NCI-H146 (cell line): ENCODE results near the gene SOBP.

Experiments
- DNase-seq: peaks from one replicate; lab custom pipeline; 2025; lab: John Stamatoyannopoulos, UW

Gene SOBP

DNA sequence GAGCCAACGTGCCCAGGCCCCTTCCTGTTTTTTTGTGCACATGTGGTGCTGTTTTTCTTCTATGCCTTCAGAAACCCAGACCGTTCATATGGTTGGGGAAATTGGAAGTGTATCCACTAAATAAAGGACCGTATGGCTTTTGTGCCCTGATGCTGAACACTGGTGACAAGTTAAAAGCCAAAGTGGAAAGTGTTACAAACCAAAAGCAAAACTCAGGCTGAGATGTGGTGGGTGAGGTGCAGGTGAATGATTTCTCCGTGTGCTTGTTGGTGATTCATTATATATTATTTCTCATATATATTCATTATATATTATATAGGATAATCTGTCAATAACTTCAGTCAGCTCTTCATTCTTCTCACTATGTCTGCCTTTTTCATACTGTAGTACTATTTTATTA lies 148.6 kb downstream of the SOBP start:
- DNase-seq: no peak

DNA sequence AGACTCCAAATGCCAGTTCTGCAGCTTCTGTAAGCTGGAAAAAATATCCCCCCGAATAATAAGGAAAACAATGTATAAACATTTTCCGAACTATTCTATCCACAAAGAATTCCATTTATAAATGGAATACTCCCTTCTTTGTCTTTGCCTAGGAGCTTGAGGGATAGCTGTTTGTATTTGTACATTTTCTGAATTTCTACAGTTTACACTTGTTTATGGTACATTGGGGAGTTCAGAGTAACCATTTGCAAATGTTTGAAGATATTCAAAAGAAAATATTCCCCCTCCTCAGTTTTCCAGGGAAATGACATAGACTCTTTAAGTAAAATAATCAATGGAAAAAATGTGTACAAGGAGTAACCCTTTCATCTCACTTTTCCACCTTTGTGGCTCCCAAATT lies 149.6 kb downstream of the SOBP start:
- DNase-seq: no peak

DNA sequence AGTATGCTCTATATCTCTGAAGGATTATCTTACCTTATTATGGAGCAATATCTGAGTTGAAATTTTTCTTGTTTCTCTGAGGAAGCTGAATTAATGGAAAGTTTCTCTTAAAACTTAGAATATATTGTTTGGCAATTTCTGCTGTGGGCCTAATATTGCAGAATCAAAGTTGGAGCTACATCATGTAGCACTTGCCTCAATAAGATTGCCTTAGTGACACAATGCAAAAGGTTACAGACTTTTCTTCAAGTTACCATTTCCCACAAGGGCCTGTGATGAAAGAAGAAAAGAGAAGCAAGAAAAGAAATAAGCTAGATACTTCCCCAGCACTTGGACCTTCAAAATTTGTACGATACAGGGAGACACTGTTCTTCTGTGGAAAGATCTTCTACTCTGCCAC lies 151.2 kb downstream of the SOBP start:
- DNase-seq: no peak

DNA sequence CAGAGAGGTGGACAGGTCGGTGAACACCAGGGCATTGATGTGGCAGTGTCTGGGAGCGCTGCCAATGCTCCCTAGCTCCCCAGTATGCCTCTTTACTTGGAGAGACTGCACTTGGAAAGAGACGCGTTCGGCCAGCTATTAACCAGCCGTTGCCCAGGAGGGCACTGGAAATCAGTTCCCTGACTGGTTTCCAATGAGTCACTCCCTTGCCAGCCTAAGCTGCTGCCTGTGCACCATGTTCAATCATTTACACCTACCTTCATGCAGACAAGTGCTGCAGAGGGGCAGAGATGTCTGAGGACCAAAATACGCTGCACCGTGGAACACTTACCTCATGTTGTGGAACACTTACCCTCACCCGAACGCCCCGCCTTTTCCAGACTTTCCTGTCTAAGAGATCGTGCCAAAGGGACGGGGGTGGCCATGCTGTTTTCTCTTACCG lies 151.6 kb downstream of the SOBP start:
- no peak for DNase-seq

DNA sequence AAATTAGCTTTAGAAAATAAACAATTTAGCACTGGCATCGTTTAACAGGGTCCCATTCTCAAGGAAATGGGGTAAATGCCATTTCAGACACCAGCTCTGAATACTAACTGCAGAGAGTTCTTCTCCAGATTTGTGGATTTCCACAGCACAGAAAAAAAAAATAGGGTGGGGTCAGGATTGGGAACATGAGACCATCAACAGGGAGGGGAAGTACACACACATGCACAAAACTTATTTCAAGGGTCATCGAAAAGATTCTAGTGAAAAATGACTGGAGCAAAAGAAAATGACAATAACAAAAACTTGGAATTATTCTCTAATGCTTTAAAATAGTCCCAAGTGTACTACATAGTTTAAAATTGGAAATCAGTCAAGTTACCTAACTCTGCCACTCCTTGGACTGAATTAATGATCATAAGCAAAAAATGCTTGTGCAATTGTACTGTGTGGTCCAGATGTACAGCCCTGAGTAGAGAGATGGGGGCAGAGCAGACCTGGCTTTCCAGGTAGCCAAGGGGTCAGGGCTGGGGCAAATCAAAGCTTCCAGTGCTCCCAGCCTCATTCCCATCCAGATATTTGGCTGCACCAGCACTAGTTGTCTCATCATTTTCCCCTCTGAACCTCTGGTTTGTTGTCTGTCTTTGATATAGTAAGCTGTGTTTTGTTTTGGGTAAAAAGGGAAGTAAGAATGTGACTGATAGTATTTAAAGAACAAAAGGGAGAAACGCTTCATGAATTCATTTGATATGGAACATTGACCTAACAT lies 152.4 kb downstream of the SOBP start:
- DNase-seq: no peak

DNA sequence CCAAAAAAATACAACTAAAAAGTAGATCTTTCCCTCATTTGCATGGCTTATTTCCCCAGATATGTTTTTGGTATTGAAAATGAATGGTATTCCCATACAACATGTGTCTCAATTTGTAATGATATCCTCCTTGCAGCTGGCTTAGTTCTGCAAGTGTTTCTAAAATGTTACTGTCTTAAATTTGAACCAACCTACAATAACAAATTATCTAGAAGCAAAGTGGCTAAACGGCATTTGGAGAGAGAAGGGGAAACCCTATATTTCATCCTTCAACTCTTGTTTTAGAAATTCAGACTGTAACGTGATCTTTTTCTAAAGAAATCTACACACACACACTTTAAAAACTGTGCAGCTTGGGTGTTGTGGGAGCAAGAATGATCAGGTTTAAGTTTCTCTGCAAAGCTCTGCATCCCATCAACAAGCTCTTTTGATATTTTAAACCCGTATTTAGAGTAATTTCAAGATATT lies 153.0 kb downstream of the SOBP start:
- no peak for DNase-seq

DNA sequence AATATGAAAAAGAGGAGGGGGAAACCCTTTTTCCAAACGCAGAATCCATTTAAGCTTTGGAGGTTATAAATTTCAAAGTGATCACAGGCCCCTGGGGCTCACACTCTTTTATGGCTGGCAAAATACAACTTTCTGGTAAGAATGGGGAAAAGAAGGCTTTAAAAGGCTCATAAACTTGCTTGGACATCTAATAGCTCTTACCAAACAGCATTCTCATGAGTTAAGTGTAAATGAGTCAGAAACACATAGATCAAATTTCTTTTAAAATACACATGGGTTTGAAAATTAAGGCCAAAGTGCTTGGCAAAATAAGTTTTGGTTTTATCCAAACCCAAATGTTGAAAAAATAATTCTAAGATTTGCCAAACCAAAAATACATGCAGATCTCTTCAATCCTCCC lies 154.6 kb downstream of the SOBP start:
- DNase-seq: no peak

DNA sequence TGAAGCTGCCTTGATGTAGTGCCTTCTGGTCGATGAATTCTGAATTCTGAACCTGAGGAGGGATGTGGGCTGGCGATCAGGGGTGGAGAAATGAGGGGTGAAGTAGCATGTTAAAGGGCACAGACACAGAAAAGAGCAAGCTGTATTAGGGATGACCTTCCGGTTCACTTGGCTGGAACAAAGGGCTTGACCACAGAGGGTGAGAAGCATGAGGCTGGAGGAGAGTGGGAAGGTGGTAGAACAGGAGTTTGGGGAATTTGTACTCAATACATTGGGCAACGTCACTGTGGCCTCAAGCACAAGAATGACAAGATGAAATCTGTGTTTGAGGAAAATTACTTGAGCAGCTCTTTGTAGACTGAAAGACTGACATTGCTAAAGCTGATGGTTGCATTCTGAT lies 155.8 kb downstream of the SOBP start:
- DNase-seq: no peak

DNA sequence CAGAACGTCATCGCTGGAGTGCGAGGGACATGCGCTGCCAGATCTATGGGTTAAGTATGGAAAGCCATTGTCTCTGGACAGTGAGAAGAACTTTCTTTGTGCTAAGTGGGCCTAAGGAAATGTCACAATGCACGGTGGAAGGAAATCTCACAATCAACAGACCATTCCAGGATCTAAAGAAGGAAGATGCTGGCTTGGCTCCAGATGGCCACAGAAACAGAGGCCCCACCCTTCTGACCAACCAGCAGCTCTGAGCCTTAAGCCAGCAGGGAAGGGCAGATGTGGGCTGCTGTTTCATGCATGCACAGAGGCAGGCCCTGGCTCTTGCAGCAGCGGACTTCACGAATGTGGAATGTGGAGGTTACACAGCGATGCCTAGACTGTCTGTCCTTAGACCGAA lies 156.3 kb downstream of the SOBP start:
- DNase-seq: no peak

DNA sequence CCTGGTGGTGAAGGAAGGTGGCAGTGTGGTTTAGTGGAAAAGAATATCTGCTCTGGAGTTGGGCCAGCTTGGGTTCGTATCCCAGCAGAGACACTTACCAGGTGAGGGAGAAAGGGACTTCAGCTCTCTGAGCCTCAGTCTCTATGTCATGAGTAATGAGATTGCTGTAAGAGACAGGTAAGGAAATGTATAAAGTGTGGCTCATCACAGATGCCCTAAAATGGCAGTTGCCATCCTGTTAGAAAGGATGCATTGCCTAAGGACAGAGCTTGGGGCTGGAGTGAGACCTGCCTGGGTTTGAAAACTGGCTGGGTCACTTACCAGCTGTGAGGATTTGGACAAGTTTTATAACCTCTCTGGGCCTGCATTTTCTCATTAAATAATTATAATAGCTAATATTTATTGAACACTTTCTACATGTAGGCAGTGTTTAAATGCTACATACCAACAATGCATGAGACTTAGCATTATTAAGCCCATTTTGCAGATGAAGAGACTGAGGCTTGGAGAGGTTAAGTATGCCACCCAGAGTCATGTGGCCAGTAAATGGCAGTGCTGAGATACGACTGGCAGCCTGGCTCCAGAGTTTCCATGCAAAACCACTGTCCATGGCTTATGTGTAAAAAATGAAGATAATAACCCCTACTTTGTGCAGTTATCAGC lies 157.0 kb downstream of the SOBP start:
- no peak for DNase-seq

DNA sequence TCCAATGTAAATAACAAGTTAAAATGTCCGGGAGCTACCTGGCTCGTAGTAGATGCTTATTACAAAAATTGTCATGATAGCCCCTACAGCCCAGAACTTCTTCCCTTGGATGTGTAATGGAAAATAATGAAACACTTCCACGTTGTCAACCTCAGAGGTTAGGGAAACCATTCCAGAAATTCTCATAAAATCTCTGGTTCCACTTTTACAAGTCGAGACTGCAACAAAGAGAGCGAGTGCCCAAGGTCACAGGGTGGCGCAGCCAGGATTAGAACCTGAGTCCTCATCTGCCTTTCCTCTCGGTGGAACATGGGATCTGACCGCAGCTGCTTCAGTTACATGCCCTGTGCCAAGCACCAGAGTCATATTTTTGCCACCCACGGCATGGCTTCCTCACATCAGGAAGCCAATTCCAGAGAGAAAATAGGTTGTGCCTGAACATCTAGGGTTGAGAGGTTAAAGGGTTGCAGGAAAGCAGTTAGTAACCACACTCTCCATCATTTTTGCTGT lies 157.6 kb downstream of the SOBP start:
- DNase-seq: no peak

DNA sequence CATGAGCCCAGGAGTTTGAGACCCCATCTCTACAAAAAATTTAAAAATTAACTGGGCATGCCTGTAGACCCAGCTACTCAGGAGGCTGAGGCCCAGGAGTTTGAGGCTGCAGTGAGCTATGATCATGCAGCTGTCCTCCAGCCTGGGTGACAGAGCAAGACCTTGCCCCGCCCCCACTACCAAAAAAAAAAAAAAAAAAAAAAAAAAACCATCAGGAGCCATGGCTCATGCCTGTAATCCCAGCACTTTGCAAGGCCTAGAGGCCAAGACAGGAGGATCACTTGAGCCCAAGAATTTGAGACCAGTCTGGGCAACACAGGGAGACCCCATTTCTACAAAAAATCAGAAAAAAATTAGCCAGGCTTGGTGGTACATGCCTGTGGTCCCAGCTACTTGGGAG lies 159.1 kb downstream of the SOBP start:
- DNase-seq: no peak

DNA sequence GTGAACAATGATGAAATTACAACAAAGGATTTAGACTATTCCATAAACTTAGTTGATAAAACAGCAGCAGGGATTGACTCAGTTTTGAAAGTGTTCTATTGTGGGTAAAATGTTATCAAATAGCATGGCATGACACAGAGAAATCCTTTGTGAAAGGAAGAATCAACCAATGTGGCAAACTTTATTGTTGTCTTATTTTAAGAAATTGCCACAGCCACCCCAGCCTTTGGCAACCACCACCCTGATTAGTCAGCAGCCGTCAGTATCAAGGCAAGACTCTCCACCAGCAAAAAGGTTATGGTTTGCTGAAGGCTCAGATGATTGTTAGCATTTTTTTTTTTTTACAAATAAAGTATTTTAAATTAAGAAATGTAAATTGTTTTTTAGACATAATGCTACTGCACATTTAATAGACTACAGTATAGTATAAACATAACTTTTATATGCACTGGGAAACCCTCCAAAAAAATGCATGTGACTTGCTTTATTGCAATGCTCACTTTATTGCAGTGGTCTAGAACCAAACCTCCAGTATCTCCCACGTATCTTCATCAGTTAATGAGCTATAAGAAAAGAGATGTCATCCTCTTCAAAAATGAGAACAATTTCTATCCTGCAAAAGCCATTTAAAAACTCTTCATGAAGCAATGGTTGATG lies 162.7 kb downstream of the SOBP start:
- DNase-seq: no peak

DNA sequence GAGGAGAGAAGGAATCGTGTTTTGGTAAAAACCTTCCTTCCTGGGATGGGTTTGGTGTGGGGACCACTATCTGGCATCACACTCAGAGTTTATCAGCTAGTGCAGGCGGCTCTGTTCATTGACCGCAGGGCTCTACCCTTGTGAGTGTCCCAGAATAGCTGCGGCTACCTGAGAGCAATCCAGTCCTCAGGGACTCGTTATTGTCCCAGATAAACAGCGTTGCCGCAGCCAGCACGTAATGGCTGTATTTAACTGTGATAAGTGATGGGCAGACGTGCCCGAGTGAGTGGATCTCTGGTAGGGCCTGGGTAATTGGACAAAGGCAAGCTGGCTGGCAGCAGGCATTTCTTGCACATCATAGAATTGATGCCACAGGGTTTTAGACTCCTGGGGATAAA lies 163.3 kb downstream of the SOBP start:
- no peak for DNase-seq

DNA sequence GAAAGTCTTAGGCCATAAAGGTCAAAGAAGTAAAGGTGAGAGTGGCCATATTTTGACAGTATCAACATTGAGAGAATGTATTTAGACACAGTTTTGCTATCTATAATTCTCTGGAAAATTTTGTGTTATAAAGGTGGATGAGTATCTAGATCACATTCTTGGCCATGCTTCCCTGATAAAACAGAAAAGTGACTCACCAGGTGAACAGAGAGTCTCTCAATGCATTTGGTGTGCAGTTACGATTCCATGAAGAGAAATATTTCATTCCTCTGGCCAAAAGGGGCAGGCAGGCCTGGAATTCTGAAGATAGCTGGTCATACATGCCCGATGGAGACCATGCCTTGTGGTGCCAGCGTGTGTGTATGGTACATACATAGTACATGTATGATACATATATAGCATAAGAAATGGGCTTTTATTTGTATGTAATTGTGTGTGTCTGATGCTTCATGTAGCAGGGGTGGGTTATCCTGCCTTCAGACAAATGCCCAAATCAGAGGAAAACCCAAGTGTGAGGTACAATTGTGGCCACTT lies 164.0 kb downstream of the SOBP start:
- DNase-seq: no peak

DNA sequence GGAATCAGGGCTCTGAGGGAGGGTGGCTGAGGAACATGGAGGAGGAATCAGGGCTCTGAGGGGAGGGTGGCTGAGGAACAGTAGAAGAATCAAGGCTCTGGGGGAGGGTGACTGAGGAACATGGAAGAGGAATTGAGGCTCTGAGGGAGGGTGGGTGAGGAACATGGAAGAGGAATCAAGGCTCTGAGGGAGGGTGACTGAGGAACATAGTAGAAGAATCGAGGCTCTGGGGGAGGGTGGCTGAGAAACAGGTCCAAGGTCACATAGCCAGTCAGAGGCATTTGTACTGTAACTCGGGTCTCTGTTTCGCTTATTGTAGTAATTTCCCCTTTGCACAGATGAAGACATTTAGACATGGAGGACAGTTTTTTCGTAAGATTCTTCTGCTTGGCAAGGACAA lies 164.8 kb downstream of the SOBP start:
- no peak for DNase-seq

DNA sequence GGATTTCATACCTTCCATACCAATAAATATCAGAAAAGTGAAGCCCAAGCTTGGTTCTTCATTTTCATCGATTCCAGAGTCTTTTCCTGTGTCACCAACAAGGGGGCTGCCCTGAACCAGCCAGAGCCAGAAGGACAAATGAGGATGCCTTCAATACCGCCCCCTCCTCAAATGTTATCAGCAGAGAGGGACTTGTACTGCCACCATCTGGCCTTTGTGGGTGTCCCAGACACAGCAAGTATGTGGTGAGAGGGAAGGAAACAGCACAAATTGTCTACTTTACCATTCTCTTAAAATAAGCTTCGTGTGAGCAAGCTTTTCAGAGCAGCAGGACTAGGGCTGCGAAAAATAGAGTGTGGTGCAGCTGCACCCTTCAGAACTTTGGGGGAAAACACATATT lies 165.3 kb downstream of the SOBP start:
- peak; percentile 38 for DNase-seq

DNA sequence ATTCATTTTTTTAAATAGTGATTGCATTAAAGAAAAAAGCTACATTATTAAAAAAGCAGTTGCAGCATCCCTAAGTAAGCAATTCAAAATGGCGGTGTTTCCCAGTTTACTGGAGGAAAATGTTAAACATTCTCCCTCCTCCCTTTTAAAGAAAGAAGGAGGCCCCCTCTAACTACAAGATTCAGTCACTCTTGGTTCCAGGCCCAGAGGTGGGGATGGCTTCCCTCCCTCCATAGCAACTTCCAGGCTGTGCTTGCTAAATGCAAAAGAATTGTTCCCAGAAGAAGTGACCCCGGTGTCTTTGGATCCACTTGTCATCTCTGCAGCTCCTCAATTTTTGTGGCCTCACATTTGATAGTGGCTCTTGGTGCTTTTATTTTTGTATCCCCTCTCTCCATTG lies 165.9 kb downstream of the SOBP start:
- no peak for DNase-seq

DNA sequence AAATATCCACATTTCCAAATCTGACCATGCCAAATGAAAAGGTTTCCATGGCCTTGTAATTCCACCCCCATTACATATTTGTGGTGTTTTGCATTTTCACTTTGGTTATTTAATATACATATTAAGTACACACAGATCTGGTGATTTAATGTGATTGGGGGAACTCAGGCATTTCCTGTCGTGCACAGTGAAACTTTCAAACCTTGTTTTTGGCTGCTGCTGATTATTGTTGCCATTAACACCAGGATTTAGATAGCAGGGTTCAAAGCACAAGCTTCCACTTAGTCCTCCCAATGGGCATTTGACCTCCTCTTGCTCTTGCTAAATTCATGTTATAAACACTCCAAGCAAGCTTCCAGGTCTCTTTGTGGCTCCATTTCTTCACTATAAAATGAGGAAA lies 166.5 kb downstream of the SOBP start:
- DNase-seq: no peak

DNA sequence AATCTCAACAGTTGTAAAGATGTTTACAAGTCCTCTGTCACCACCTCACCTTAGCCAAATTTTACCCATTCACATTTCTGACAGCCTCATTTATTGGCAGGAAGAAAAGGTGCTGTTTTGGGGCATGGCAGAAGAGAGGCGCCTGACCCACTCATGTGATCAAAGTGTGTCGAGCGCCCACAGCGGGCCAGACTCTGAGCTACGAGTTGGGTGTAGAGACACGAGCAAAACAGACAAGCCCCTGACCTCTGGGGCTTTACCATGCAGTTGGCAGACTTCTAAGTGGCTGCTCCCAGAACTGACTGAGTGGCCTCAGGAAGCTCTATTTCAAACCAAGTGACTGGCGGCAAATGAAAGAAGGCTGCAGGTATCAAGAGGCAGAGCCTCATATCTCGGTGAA lies 167.0 kb downstream of the SOBP start:
- no peak for DNase-seq

DNA sequence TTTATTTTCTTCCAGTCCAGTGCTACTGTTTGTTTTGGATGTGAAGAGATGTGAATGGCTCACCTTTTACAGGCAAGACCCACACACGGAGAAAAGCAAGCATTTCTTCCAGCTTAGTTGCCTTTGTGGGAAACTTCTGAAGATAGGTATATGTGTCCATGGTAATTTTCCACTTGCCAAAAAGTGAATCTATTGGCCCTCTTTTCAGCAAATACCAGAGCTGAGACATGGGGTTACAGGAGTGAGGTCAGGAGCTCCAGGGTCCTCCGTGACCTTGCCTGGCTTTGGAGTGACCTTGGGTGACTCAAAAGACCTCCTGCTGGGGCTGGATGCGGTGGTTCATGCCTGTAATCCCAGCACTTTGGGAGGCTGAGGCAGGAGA lies 167.4 kb downstream of the SOBP start:
- DNase-seq: no peak

DNA sequence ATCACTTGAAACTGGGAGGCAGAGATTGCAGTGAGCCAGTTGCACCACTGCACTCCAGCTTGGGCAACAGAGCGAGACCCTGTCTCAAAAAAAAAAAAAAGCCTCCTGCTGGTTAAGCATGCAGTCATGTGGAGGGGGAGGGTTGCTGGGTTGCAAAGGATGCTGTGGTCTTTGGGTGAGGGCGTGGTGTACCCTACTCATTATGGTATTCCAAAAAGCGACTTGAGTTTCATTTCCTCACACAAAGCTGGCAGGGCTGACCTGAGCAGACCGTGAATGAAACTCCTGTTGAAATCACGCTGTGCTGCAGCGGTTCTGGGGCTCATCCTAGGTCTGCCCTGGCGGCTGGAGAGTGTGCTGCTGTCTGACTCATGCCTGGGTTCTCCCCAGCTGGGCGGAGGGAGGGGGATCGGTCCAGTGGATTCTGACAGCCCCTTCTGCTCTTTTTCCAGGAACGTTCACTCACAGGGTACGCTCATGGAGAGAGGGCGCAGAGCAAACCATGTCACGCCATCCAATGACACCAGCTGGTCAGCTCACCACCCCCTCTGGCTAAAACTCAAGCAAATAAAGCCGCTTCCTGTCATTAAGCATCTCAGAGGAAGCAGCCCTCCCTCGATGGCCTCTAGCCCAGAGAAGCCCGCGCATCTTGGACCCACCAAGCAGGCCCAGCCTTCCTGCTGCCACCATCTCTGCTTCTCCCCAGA lies 168.0 kb downstream of the SOBP start:
- DNase-seq: peak; percentile 96
